Mucosa of descending colon (tissue), 3 donors: ENCODE measurements around the gene TRAPPC14. TPM values are rescaled to one million over a fixed set of nuclear protein-coding genes. Genes with fewer than 3 reads are reported as not detected.

Experiments
- ATAC-seq: fragments of 200-7000 bp; cut with Tn5 transposase; one replicate; pipeline ENCODE4 v1.9.1; 2020; ENCODE audit warnings: mild to moderate bottlenecking, moderate library complexity
- DNase-seq, 3 donors: peaks; one replicate each; pipeline ENCODE4 v3.0.0-alpha.2; 2020
- H3K36me3 ChIP-seq: fragments of 200-600 bp; one replicate; pipeline ENCODE4 v1.8.0; 2021; ENCODE audit warnings: low read depth, mild to moderate bottlenecking
- H3K4me1 ChIP-seq: fragments of 200-600 bp; one replicate; pipeline ENCODE4 v1.8.0; 2021; ENCODE audit warnings: low read depth, mild to moderate bottlenecking
- H3K4me3 ChIP-seq: fragments of 200-600 bp; one replicate; pipeline ENCODE4 v1.8.0; 2021; ENCODE audit warnings: mild to moderate bottlenecking
- H3K9me3 ChIP-seq: fragments of 200-600 bp; one replicate; pipeline ENCODE4 v1.8.0; 2021; ENCODE audit warnings: mild to moderate bottlenecking
- intact Hi-C, 2 donors: fragments of 100-400 bp; cut with DNase I in 1 of 2; cut with micrococcal nuclease in 1 of 2; formaldehyde crosslinking; loops; one replicate each; pipeline versions ENCODE4 v1.11.0 to v1.11.1; 2022; cut with DNase I, micrococcal nuclease
- total RNA-seq, 3 donors: library from RNA; stranded (reverse); fragmentation: NEBNext Ultra II Directional in 2 of 3; extraction: Animal tissue kit (Norgen Biotek cat#: 25700) in 2 of 3; gene quantifications; one replicate each; pipeline versions ENCODE4 v1.2.1 to v1.2.4, GENCODE V29; 2021 to 2023
- TF ChIP-seq, protein P1 (sequence below): fragments of 200-600 bp; IDR thresholded peaks from one replicate; pipeline ENCODE4 v1.8.0; 2022; ENCODE audit warnings: antibody characterized with exemption, mild to moderate bottlenecking
- donor health status: DM: no; HTN: no; CAD: no; lungs with moderate emphysema.
- donor health status: DM: no; HTN: no; CAD: no.
- donor health status: DM: no; HTN: yes; CAD: no.

The TRAPPC14 gene
- total RNA-seq, 3 donors from 2014 or later: 36.7 to 78.9 (median 49.0) TPM

GRCh38 chr7:100119970-100120732 lies 38.4 kb downstream of the TRAPPC14 start:
- Histone ChIP-seq H3K9me3 (no peaks in the 10 kb centered on the region), H3K4me3 (peak overlapping the region; percentile 54), H3K36me3 (no peaks in the 10 kb centered on the region), H3K4me1 (peaks cover 31% of the 10 kb centered on the region)
- TF ChIP-seq, protein P1, sequence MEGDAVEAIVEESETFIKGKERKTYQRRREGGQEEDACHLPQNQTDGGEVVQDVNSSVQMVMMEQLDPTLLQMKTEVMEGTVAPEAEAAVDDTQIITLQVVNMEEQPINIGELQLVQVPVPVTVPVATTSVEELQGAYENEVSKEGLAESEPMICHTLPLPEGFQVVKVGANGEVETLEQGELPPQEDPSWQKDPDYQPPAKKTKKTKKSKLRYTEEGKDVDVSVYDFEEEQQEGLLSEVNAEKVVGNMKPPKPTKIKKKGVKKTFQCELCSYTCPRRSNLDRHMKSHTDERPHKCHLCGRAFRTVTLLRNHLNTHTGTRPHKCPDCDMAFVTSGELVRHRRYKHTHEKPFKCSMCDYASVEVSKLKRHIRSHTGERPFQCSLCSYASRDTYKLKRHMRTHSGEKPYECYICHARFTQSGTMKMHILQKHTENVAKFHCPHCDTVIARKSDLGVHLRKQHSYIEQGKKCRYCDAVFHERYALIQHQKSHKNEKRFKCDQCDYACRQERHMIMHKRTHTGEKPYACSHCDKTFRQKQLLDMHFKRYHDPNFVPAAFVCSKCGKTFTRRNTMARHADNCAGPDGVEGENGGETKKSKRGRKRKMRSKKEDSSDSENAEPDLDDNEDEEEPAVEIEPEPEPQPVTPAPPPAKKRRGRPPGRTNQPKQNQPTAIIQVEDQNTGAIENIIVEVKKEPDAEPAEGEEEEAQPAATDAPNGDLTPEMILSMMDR: no peak
- intact Hi-C loops: no loop called here
- DNase-seq (peak; percentile 62 to 71 (median 65)), ATAC-seq (peak; percentile 28)

DNA sequence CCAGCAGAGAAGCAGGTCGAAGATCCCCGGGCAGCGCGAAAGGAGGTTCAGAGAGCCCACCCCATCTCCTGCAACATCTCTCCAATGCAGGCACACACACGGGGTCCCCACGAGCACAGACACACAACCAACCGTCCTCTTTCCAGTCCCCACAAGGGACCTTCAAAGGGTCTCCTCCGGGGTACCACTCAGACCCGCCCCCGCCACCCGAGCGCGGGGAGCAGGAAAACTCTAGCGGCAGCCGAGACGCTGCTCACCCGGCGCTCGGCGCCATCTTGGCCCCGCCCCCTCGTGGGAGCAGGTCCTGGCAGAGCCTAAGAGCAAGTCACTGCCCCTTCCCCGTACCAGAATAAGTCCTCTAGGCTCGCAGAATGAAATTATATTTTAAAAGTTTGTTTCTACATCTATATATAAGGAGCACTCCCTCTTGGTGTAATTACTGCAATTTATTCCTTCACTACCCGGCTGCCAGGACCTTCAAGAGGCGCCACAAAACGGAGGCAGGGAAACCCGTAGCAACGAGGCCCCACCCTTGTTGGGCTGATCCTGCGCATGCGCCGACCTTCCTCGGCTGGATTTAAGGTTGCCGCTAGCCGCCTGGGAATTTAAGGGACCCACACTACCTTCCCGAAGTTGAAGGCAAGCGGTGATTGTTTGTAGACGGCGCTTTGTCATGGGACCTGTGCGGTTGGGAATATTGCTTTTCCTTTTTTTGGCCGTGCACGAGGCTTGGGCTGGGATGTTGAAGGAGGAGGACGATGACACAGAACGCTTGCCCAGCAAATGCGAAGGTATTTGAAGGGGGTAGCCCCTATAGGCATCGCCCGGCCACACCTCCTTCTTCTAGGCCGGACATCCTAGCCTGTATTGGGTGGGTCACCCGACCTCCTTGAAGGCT lies 39.2 kb downstream of the TRAPPC14 start, which contains the start of the genes CNPY4 and TAF6:
TSS of gene CNPY4 (plus strand) at position 563 of the 898 bp plus-strand sequence. CDS start at position 674, 111 bp downstream.
TSS of gene TAF6 (minus strand) at position 287 of the 898 bp plus-strand sequence. CDS start 5,149 bp downstream, outside the sequence.
- peaks cover 24% of the 10 kb centered on the region for H3K4me1 ChIP-seq
- no peaks in the 10 kb centered on the region for H3K36me3 ChIP-seq
- peak within 1 kb of the TSS; percentile 54 for H3K4me3 ChIP-seq
- ATAC-seq: peak; percentile 93
- peak; percentile 94 to 97 (median 96) for DNase-seq
- intact Hi-C loops: no loop called here
- TF ChIP-seq, protein P1: no peak
- H3K9me3 ChIP-seq: no peaks in the 10 kb centered on the region

GRCh38 chr7:100118388-100119071 lies 40.0 kb downstream of the TRAPPC14 start:
- ATAC-seq: no peak
- intact Hi-C loops: no loop called here

GRCh38 chr7:100115026-100115425 lies 43.5 kb downstream of the TRAPPC14 start:
- Histone ChIP-seq H3K9me3 (no peaks in the 10 kb centered on the region), H3K36me3 (no peaks in the 10 kb centered on the region), H3K4me1 (peaks cover 8% of the 10 kb centered on the region), H3K4me3 (no peak overlapping the region)
- DNase-seq (no peak), ATAC-seq (no peak)
- intact Hi-C loops: no loop called here
- TF ChIP-seq, protein P1: no peak

More at GRCh38 chr7:100118388-100119071, 40.0 kb downstream of the TRAPPC14 start:
- DNase-seq: no peak
- peaks cover 16% of the 10 kb centered on the region for H3K4me1 ChIP-seq
- no peaks in the 10 kb centered on the region for H3K36me3 ChIP-seq
- no peaks in the 10 kb centered on the region for H3K9me3 ChIP-seq
- H3K4me3 ChIP-seq: peak overlapping the region; percentile 54
- TF ChIP-seq, protein P1: no peak

GRCh38 chr7:100111914-100112313 lies 46.6 kb downstream of the TRAPPC14 start:
- ATAC-seq (no peak), DNase-seq (no peak)
- H3K4me1 ChIP-seq: no peaks in the 10 kb centered on the region
- intact Hi-C loops: no loop called here
- H3K36me3 ChIP-seq: no peaks in the 10 kb centered on the region
- no peaks in the 10 kb centered on the region for H3K9me3 ChIP-seq
- TF ChIP-seq, protein P1: no peak
- H3K4me3 ChIP-seq: no peak overlapping the region
